Erythroblast (primary cell): Measurements from ENCODE around the gene ABHD5.
"Not testable (repeated sequence)": the region's sequence is repeated elsewhere in the genome, so short reads cannot be mapped to it uniquely, and the experiment has no call there.

Experiments used
- DNase-seq, 2 experiments: peaks; one replicate each; lab custom pipeline; 2025; lab: John Stamatoyannopoulos, UW
- GATA1 ChIP-seq: IDR thresholded peaks from 2 replicates; pipeline ENCODE4 v1.6.1; 2011; ENCODE audit warnings: low read depth, mild to moderate bottlenecking, control low read depth, low read length, moderate library complexity
- POLR2A ChIP-seq: IDR thresholded peaks from 2 replicates; pipeline ENCODE4 v1.6.1; 2011; ENCODE audit warnings: mild to moderate bottlenecking, low read length

The ABHD5 gene

DNA sequence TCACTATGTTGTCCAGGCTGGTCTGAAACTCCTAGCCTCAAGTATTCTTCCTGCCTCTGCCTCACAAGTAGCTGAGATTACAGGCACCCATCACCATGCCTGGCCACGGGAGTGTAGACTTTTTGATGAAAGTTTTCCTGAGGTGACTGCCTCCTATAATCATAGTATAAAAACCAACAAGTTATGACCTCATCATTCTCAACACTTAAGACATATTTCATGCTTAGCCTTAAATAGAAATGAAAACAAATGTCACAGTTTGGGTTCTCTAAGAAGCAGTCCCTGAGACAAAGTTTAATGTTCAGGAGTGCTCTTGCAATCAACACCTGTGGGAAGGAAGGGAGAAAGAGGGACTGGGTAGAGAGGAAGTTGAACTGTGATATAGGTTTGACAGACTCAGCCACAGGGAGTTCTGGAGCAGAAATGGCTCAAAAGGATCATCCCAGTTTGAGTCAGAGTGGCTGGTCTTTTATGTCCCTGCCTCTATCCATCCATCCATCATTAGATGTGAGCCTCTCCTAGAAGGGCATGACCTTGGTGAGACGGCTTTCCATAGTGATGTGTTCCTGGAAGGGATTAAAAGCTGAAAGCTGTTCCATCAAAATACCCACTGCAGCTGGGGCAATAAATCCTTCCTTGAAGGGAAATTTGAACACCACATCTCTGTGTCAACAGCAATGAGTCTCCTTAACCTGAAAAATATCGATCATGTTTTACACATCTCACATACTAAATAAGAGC, 16.2 kb upstream of the ABHD5 start:
- DNase-seq, result no peak
- TF ChIP-seq POLR2A (no peak), GATA1 (no peak)

DNA sequence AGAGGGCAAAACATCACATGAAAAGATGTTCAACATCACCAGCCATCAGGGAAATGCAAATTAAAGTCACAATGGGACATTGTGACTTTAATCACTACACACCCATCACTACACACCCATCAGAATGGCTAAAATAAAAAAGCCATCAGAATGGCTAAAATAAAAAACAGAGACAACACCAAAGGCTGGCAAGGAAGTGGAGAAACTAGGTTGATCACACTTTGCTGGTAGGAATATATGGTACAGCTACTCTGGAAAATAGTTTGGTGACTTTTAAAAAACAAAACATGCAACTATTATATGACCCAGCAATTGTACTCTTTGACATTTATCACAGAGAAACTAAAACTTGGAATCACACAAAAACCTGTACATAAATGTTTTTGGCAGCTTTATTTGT, 15.1 kb upstream of the ABHD5 start:
- TF ChIP-seq GATA1 (no peak), POLR2A (no peak)
- DNase-seq, result no peak

DNA sequence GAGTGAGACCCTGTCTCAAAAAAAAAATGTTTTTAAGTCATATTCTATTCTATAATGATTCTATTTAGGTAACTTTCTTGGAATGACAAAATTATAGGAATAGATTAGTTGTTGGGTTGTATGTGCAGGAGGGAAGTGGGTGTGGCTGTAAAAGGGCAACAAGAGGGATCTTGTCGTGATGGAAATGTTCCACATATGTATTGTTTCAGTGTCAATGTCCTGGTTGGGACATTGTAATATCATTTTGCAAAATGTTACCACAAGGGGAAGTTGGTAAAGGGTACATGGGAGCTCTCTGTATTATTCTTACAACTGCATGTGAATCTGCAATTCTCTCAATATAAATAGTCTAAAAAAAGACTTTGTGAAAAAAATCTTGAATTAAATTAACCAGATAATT, 14.3 kb upstream of the ABHD5 start:
- no peak for DNase-seq
- TF ChIP-seq POLR2A (no peak), GATA1 (no peak)

DNA sequence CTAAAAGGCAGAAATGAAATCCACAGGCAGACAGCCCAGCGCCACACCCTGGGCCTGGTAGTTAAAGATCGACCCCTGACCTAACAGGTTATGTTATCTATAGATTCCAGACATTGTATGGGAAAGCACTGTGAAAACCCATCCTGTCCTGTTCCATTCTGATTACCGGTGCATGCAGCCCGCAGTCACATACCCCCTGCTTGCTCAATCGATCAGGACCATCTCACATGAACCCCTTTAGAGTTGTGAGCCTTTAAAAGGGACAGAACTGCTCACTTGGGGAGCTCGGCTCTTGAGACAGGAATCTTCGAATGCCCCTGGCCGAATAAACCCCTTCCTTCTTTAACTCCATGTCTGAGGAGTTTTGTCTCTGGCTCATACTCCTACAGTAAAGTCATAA, 12.4 kb upstream of the ABHD5 start:
- DNase-seq, result peak; percentile 82 to 96
- TF ChIP-seq POLR2A, result peak; percentile 21

DNA sequence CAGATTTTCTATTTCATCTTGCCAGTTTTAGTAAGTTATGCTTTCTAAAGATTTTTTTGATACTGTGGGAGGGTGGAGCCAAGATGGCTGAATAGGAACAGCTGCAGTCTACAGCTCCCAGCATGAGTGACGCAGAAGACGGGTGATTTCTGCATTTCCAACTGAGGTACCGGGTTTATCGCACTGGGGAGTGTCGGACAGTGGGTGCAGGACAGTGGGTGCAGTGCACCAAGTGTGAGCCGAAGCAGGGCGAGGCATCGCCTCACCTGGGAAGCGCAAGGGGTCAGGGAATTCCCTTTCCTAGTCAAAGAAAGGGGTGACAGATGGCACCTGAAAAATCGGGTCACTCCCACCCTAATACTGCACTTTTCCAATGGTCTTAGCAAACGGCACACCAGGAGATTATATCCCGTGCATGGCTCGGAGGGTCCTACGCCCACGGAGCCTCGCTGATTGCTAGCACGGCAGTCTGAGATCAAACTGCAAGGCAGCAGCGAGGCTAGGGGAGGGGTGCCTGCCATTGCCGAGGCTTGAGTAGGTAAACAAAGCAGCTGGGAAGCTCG, 11.8 kb upstream of the ABHD5 start:
- DNase-seq, result not testable (repeated sequence)

DNA sequence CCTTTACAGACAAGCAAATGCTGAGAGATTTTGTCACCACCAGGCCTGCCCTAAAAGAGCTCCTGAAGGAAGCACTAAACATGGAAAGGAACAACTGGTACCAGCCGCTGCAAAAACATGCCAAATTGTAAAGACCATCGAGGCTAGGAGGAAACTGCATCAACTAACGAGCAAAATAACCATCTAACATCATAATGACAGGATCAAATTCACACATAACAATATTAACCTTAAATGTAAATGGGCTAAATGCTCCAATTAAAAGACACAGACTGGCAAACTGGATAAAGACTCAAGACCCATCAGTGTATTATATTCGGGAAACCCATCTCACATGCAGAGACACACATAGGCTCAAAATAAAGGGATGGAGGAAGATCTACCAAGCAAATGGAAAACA, 9.9 kb upstream of the ABHD5 start:
- not testable (repeated sequence) for DNase-seq

DNA sequence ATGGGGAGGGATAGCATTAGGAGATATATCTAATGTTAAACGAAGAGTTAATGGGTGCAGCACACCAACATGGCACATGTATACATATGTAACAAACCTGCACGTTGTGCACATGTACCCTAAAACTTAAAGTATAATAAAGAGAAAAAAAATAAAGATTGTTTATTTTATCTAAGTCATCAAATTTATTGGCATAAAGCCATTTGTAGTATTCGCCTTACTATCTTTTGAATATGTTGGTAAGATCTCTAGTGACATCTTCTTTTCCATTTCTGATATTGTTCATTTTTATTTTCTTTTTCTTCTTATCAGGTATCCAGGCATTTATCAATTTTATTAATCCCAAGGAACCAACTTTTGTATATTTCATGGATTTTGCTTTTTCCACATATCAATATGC, 5.8 kb upstream of the ABHD5 start:
- DNase-seq, result no peak

DNA sequence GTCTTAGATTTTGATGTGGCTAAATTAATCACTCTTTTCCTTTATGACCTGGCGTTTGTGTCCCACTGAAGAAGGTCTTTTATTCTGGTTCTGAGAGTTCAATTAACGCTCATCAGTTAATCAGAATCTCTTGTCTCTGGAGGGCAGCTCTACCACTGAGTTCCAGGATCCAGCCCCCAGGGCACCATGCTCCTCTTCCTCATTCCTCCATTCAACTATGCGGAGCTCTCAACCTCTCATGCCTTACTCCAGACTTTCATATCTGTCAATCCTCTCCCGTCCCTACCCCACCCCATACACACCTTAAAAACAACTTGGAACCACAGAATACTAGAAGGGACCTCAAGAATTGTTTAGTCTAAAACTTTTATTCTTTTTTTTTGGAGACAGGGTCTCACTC, 4.8 kb upstream of the ABHD5 start:
- TF ChIP-seq GATA1 (no peak), POLR2A (no peak)
- no peak for DNase-seq

More for the DNA sequence above, 5.8 kb upstream of the ABHD5 start:
- TF ChIP-seq POLR2A, result no peak
- no peak for TF ChIP-seq GATA1

DNA sequence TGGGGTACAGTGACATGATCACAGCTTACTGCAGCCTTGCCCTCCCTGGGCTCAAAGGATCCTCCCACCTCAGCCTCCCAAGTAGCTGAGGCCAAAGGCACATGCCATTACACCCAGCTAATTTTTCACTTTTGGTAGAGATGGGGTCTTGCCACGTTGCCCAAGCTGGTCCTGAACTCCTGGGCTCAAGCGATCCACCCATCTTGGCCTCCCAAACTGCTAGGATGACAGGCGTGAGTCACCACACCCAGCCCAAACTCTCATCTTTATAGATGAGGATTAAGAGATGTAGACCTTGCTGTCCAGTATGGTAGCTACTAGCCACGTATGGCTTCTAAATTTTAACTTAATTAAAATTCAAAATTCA, 4.4 kb upstream of the ABHD5 start:
- TF ChIP-seq POLR2A (no peak), GATA1 (no peak)
- DNase-seq, result no peak

DNA sequence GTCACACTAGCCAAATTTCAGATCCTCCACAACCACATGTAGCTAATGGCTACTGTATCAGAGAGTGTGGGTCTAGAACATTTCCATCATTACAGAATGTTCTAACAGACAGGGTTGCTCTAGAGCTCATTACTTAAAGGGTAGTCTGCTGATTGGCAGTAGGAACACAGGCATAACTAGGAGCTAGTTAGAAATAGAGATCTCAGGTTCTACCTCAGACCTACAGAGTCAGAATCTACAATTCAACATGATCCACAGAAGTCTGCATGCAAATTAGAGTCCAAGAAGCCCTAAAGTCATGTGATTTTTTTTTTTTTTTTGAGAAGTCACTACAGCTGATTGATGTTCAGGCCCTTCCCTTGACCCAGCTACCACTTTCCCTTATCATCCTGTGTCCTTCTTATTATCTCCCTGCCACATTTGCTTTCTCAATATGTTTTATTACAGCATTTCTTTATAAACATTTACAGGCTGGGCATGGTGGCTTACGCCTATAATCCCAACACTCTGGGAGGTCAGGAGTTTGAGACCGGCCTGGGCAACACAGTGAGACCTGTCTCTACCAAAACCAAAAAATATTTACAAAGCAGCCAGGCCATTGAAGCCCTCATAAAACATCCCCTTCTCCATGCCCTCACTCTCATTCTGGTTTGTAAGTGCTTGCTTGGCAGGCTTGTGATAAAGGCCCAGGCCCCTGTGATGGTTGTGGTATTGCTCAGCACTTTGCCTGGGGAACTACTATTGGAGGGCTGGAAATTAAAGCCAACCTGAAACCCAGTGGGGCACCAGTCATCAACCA, 3.8 kb upstream of the ABHD5 start:
- DNase-seq, result peak; percentile 80 to 93
- peak; percentile 49 for TF ChIP-seq GATA1
- TF ChIP-seq POLR2A, result no peak

DNA sequence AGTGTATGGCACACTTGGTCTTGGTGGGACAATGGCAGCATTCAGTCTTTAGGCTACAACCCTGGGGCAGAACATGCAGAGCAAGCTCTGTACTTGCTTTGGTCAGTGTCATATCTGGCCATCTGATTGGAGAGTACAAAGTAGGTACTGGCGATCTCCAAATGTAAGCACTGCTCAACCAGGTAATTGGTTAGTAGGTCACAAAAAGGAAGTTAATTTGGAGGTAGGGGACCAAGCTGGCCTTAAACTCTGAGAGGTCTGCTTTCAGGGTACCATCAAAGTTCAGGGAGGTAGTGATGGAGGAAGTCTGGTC, 3.3 kb upstream of the ABHD5 start:
- no peak for DNase-seq
- TF ChIP-seq GATA1 (no peak), POLR2A (no peak)

DNA sequence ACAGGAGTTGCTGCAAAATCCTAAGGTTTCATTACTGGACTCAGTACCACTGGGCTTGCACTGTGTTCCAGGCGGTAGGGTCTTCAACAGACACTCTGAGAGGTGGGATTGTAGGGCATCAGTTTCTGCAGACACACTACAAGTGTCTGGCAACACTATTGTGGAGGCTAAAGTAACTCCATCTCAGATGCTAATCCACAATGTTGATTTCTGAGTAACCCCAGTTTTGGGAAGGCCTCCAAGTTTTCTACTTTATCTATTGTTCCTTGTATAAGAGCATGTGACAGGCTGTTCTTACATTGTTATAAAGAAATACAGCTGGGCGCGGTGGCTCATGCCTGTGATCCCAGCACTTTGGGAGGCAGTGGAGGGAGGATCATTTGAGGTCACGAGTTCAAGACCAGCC, 2.5 kb upstream of the ABHD5 start:
- peak; percentile 48 to 79 for DNase-seq
- TF ChIP-seq POLR2A, result no peak
- no peak for TF ChIP-seq GATA1

DNA sequence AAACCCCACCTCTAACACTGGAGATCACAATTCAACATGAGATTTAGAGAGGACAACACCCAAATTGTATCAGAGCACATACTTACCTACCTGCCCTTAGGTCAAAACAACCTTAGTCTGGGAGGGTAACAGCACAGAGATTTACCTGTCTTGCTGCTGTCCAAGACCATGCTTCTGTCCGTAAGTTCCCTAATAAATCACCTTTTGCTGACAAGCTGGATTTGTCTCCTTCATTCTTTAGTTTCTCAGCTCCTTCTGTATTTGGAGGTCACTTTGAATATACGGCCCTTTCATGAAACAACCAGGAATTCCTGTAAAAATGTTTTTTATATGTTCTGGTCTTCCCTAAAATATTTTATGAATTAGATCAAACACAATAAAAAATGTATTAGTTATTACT, 1.6 kb upstream of the ABHD5 start:
- peak; percentile 33 to 44 for DNase-seq
- no peak for TF ChIP-seq GATA1
- no peak for TF ChIP-seq POLR2A

DNA sequence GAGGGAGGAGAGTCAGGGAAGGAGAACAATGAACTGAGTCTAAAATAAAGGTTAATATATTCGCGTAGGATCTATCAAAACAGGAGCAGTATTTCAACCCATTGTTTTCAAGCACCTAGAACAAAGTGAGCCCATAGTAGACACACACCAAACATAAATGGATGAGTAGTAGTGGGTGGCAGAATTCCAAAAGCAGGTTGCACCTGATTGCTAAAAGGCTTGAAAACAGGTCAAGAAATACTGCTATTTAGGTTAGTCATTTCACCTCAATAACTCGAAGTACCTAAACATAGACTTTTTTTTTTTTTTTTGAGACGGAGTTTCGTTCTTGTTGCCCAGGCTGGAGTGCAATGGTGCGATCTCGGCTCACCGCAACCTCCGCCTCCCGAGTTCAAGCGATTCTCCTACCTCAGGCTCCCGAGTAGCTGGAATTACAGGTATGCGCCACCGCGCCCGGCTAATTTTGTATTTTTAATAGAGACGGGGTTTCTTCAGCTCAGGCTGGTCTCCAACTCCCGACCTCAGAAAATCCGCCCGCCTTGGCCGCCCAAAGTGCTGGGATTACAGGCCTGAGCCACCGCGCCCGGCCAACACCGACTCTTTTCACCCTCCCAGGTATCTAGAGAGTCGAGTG, 855 bp upstream of the ABHD5 start:
- TF ChIP-seq GATA1 (no peak), POLR2A (no peak)
- peak; percentile 41 to 69 for DNase-seq
